Neural progenitor cell (in vitro differentiated cells): Measurements from ENCODE around the gene ARHGAP42.

Experiments used
- EZH2 ChIP-seq: fragments of 200-600 bp; sonication (generic); IDR thresholded peaks from 2 replicates; pipeline ENCODE4 v1.6.1; 2017; ENCODE audit warnings: antibody characterized with exemption, mild to moderate bottlenecking, moderate library complexity
- TF ChIP-seq, protein P1 (sequence below): fragments of 200-600 bp; sonication (generic); IDR thresholded peaks from 2 replicates; pipeline ENCODE4 v1.5.1; 2017; ENCODE audit warnings: antibody characterized with exemption, mild to moderate bottlenecking

GRCh38 chr11:100920593-100920992 is 233.5 kb downstream of the ARHGAP42 start:
- TF ChIP-seq, protein P1, sequence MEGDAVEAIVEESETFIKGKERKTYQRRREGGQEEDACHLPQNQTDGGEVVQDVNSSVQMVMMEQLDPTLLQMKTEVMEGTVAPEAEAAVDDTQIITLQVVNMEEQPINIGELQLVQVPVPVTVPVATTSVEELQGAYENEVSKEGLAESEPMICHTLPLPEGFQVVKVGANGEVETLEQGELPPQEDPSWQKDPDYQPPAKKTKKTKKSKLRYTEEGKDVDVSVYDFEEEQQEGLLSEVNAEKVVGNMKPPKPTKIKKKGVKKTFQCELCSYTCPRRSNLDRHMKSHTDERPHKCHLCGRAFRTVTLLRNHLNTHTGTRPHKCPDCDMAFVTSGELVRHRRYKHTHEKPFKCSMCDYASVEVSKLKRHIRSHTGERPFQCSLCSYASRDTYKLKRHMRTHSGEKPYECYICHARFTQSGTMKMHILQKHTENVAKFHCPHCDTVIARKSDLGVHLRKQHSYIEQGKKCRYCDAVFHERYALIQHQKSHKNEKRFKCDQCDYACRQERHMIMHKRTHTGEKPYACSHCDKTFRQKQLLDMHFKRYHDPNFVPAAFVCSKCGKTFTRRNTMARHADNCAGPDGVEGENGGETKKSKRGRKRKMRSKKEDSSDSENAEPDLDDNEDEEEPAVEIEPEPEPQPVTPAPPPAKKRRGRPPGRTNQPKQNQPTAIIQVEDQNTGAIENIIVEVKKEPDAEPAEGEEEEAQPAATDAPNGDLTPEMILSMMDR: no peak
- TF ChIP-seq EZH2: no peak
